Immature natural killer cell (primary cell): ENCODE results near the gene DSG2. TPM values are rescaled to one million over a fixed set of nuclear protein-coding genes. Genes with fewer than 3 reads are reported as not detected.

Source experiments
- DNase-seq, 3 donors: peaks; one replicate each; pipeline ENCODE4 v3.0.0; 2022; ENCODE audit warnings: mixed read lengths in 1 of 3
- H3K27ac Mint-ChIP-seq, 6 donors: one replicate each; pipeline ENCODE4 v1.8.0; 2020; ENCODE audit warnings: mixed read lengths in 6 of 6, mild to moderate bottlenecking in 5 of 6, inconsistent platforms in 4 of 6, moderate library complexity in 3 of 6
- H3K27me3 Mint-ChIP-seq, 3 donors: one replicate each; pipeline ENCODE4 v1.8.0; 2020 to 2021; ENCODE audit warnings: low read depth in 3 of 3, mild to moderate bottlenecking in 3 of 3, mixed read lengths in 3 of 3, moderate library complexity in 3 of 3, inconsistent platforms in 1 of 3
- H3K36me3 Mint-ChIP-seq, 3 donors: one replicate each; pipeline ENCODE4 v1.8.0; 2020; ENCODE audit warnings: mixed read lengths in 3 of 3, inconsistent platforms in 2 of 3, mild to moderate bottlenecking in 2 of 3
- H3K4me1 Mint-ChIP-seq, 2 donors: one replicate each; pipeline ENCODE4 v1.8.0; 2020; ENCODE audit warnings: inconsistent platforms in 2 of 2, mild to moderate bottlenecking in 2 of 2, mixed read lengths in 2 of 2, moderate library complexity in 1 of 2
- H3K4me3 Mint-ChIP-seq, 5 donors: one replicate each; pipeline ENCODE4 v1.8.0; 2020; ENCODE audit warnings: mild to moderate bottlenecking in 5 of 5, mixed read lengths in 5 of 5, inconsistent platforms in 3 of 5, moderate library complexity in 3 of 5
- H3K9me3 Mint-ChIP-seq, 6 donors: one replicate each; pipeline ENCODE4 v1.8.0; 2020; ENCODE audit warnings: mild to moderate bottlenecking in 6 of 6, mixed read lengths in 6 of 6, inconsistent platforms in 4 of 6, moderate library complexity in 3 of 6
- polyA plus RNA-seq, 3 donors: library from polyadenylated mRNA; unstranded; fragments of 300-500 nt; fragmentation: Illumina TruSeq; gene quantifications; one replicate each; pipeline ENCODE4 v1.2.3, GENCODE V29; 2021

The DSG2 gene
- polyA plus RNA-seq, 3 donors from 2014 or later: not detected

GRCh38 chr18:31575515-31576257 is 77.7 kb downstream of the DSG2 start:
- no peaks in the 10 kb centered on the region for H3K36me3 Mint-ChIP-seq
- peaks cover 0 to 6% (median 1%) of the 10 kb centered on the region in 3 donors for H3K27me3 Mint-ChIP-seq
- H3K27ac Mint-ChIP-seq: no peak overlapping the region
- DNase-seq: no peak
- no peaks in the 10 kb centered on the region for H3K9me3 Mint-ChIP-seq
- H3K4me1 Mint-ChIP-seq: no peaks in the 10 kb centered on the region
- H3K4me3 Mint-ChIP-seq: no peak overlapping the region

DNA sequence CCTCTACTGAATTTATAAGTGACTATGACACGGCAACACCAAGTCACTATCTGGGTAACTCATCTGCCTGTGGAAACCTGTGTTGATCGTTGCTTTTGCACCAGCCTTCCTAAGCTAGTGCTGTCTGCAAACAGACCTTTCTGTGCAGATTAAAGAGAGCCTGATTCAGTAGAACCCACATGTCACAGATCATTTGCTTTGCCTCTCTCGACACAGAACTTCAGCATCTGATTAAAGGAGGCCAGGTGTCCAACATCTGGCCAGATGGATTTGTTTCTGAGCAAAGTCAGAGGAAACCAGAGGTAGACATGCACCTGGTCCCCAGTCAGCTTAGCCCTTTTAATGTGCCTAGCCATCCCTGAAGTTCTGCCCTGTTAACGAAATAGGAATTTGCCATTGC is 78.7 kb downstream of the DSG2 start:
- Mint-ChIP-seq H3K4me3 (no peak overlapping the region), H3K9me3 (no peaks in the 10 kb centered on the region), H3K36me3 (no peaks in the 10 kb centered on the region), H3K27me3 (peaks cover 0 to 6% (median 0%) of the 10 kb centered on the region in 3 donors), H3K4me1 (no peaks in the 10 kb centered on the region), H3K27ac (no peak overlapping the region)
- DNase-seq: no peak

DNA sequence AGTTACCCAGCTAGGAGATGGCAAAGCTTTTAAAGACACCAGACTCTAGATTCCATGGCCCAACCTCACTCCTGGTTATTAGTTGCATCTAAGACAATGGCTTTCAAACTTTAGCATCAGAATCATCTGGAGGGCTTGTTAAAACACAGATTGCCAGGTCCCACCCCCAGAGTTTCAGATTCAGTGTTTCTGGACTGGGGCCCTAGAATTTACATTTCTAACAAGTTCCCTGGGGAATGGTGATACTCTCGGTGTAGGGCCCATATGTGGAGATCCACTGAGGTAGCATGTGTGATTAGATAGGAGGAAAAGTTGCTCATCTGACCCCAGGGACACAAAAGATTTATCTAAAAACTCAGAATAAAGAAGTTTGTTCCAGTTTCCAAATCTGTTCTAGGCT is 79.2 kb downstream of the DSG2 start:
- no peaks in the 10 kb centered on the region for H3K36me3 Mint-ChIP-seq
- H3K9me3 Mint-ChIP-seq: no peaks in the 10 kb centered on the region
- H3K27me3 Mint-ChIP-seq: peaks cover 0 to 6% (median 0%) of the 10 kb centered on the region in 3 donors
- DNase-seq: no peak
- H3K27ac Mint-ChIP-seq: no peak overlapping the region
- H3K4me1 Mint-ChIP-seq: no peaks in the 10 kb centered on the region
- H3K4me3 Mint-ChIP-seq: no peak overlapping the region

DNA sequence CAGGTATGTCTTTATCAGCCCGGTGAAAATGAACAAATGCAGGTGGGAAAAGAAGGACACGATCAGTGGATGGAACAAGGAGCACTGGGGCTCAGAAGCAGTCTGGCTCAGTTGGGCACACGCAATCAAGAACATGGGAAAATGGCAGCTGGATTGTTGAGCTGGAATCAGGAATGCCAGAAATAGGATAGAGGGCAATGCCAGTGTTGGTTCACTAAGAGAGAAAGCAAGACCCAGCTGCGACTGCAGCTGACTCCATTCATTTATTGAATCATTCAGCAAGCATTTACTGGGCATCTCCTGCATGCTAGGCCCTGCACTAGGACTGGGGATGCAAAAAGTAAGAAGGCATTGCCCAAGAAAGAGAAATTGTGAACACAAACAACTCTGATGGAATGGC is 80.1 kb downstream of the DSG2 start:
- H3K4me3 Mint-ChIP-seq: no peak overlapping the region
- H3K27me3 Mint-ChIP-seq: peaks cover 0 to 4% (median 0%) of the 10 kb centered on the region in 3 donors
- H3K27ac Mint-ChIP-seq: no peak overlapping the region
- H3K4me1 Mint-ChIP-seq: no peaks in the 10 kb centered on the region
- H3K36me3 Mint-ChIP-seq: no peaks in the 10 kb centered on the region
- no peaks in the 10 kb centered on the region for H3K9me3 Mint-ChIP-seq
- DNase-seq: no peak

DNA sequence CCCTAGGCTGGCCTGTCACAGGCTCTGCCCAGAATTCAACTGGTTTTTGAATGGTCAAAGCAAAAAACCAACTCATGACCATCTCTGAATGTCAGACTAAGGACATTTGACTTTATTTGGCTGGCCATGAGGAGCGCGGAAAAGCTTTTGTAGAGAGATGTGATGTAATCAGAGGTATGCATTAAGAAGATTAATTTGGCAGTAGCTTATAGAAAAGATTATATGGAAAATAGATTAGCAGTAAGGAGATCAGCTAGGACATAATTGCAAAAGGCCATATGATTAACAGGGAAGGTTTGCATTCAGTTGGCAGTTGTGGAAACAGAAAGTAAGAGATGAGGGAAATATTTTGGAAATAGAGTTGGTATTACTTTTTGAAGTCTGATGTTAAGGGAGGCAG is 81.4 kb downstream of the DSG2 start:
- Mint-ChIP-seq H3K4me3 (no peak overlapping the region), H3K27me3 (peaks cover 0 to 4% (median 1%) of the 10 kb centered on the region in 3 donors), H3K4me1 (no peaks in the 10 kb centered on the region), H3K27ac (no peak overlapping the region), H3K9me3 (peaks cover 0 to under 1% (median 0%) of the 10 kb centered on the region in 6 donors), H3K36me3 (no peaks in the 10 kb centered on the region)
- no peak for DNase-seq

GRCh38 chr18:31581498-31582197 is 83.7 kb downstream of the DSG2 start:
- Mint-ChIP-seq H3K27me3 (peaks cover 0 to 1% (median 0%) of the 10 kb centered on the region in 3 donors), H3K27ac (no peak overlapping the region), H3K9me3 (peaks cover 0 to 1% (median 0%) of the 10 kb centered on the region in 6 donors), H3K36me3 (no peaks in the 10 kb centered on the region), H3K4me1 (no peaks in the 10 kb centered on the region), H3K4me3 (no peak overlapping the region)
- no peak for DNase-seq

DNA sequence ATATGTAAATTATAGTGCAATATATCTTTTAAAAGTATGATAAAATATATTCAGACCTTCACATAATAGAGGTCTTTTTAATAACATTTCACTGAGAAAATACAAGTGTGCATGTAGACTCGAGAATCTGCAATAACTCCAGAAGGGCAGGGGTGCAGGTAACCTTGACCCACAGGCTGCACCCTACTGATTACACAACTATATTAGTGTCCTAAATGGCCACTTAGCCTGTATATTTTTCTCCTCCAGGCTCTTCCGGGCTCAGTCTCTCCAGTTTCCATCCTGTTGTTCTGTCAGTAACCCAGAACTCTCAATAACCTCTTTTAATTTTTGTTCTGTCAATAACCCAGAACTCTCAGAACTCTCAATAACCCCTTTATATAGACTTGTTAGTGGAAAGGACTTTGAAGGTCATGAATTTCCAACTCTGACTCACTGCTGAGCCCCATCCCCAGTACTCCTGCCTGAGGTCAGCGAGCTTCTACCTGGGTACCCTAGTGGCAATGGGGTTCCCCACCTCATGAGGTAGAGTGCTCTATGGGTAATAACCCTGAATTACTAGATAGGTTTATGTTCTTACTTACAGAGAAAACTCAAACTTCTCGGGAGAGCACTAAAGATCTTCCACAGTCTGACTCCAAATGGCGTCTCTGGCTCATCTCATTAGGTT is 85.3 kb downstream of the DSG2 start:
- peaks cover 0 to 1% (median 0%) of the 10 kb centered on the region in 6 donors for H3K9me3 Mint-ChIP-seq
- no peaks in the 10 kb centered on the region for H3K4me1 Mint-ChIP-seq

DNA sequence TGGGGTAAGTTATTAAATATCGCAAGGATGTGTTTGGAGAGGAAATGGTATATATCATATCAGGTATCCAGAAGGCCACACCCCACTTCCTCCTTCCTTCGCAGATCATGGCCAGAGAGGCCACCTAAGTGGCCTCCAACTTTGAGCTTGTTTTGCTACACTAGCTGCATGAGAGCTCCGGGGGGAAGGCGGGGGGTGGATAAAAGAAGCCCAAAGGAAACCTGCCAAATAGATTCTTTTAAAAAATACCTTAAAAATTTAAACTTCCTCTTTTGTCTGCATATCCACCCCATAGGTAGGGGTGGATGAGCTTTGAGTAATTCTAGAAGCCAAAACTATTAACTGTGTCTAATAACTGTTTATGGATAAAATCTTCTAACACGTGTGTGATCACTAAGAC is 88.0 kb downstream of the DSG2 start:
- H3K4me3 Mint-ChIP-seq: no peak overlapping the region
- peaks cover 0 to 2% (median 1%) of the 10 kb centered on the region in 3 donors for H3K27me3 Mint-ChIP-seq
- H3K36me3 Mint-ChIP-seq: peaks cover 0 to 4% (median 0%) of the 10 kb centered on the region in 3 donors
- H3K9me3 Mint-ChIP-seq: peaks cover 0 to 1% (median 0%) of the 10 kb centered on the region in 6 donors
- no peaks in the 10 kb centered on the region for H3K4me1 Mint-ChIP-seq
- no peak overlapping the region for H3K27ac Mint-ChIP-seq
- DNase-seq: no peak

More for the DNA sequence above, 85.3 kb downstream of the DSG2 start:
- peaks cover 0 to 2% (median 0%) of the 10 kb centered on the region in 3 donors for H3K36me3 Mint-ChIP-seq
- H3K27me3 Mint-ChIP-seq: peaks cover 0 to 1% (median 0%) of the 10 kb centered on the region in 3 donors
- H3K27ac Mint-ChIP-seq: no peak overlapping the region
- H3K4me3 Mint-ChIP-seq: no peak overlapping the region
- DNase-seq: no peak

DNA sequence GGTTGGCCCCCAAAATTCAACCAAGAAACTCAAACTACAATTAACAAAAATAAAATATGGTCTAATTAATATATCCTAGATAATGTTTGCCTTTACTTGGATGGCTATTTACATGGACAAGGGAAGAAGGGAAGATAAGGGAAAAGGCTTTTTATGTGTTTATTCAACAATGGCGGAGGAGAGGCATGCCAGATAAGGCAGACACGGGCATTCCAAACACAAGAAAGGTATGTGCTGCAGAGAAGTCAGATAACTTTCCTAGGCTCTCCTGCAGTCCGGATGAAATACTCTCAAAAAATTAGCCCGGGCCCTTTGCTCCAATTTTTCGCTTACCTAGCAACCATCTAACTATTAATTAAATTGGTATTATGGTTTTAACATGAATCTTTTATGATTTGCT is 88.6 kb downstream of the DSG2 start:
- H3K4me1 Mint-ChIP-seq: no peaks in the 10 kb centered on the region
- peaks cover 0 to 1% (median 0%) of the 10 kb centered on the region in 6 donors for H3K9me3 Mint-ChIP-seq
- H3K27ac Mint-ChIP-seq: no peak overlapping the region
- H3K36me3 Mint-ChIP-seq: peaks cover 0 to 4% (median 0%) of the 10 kb centered on the region in 3 donors
- DNase-seq: no peak
- peaks cover 0 to 2% (median 1%) of the 10 kb centered on the region in 3 donors for H3K27me3 Mint-ChIP-seq
- no peak overlapping the region for H3K4me3 Mint-ChIP-seq

- Mint-ChIP-seq H3K4me3 (no peak overlapping the region), H3K27ac (no peak overlapping the region), H3K9me3 (peaks cover 0 to 1% (median 0%) of the 10 kb centered on the region in 6 donors), H3K4me1 (no peaks in the 10 kb centered on the region), H3K27me3 (peaks cover 0 to 2% (median 1%) of the 10 kb centered on the region in 3 donors), H3K36me3 (peaks cover 0 to 4% (median 0%) of the 10 kb centered on the region in 3 donors)
- DNase-seq: no peak
Measured at GRCh38 chr18:31587529-31587928, 89.6 kb downstream of the DSG2 start.

DNA sequence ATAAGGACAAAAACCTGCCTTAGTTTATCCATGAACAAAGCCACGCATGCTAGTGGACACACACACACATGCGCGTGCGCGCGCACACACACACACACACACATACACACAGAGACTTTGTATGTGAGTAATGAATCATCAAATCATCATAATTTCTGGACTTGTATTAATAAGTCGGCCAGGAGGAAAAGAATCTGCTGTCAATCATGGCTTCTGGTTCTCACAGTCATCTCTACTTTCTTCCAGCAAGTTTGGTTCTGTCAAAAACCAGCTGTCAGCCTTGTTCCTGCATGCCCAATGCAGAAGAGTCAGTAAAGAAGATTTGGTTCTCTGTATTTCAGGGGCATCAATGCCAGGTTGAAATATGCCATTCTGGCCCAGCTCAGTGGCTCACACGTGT is 92.6 kb downstream of the DSG2 start:
- Mint-ChIP-seq H3K4me1 (no peaks in the 10 kb centered on the region), H3K36me3 (peaks cover 0 to 4% (median 0%) of the 10 kb centered on the region in 3 donors), H3K4me3 (no peak overlapping the region), H3K9me3 (no peaks in the 10 kb centered on the region), H3K27me3 (peaks cover 0 to 12% (median 3%) of the 10 kb centered on the region in 3 donors), H3K27ac (no peak overlapping the region)
- DNase-seq: no peak

- no peak for DNase-seq
- Mint-ChIP-seq H3K9me3 (no peaks in the 10 kb centered on the region), H3K4me3 (no peak overlapping the region), H3K4me1 (no peaks in the 10 kb centered on the region), H3K27me3 (peaks cover 0 to 12% (median 4%) of the 10 kb centered on the region in 3 donors), H3K27ac (no peak overlapping the region), H3K36me3 (peaks cover 0 to 4% (median 0%) of the 10 kb centered on the region in 3 donors)
Measured at GRCh38 chr18:31591113-31591512, 93.1 kb downstream of the DSG2 start.

- H3K9me3 Mint-ChIP-seq: no peaks in the 10 kb centered on the region
- no peak within 1 kb of the TSS for H3K27ac Mint-ChIP-seq
- H3K36me3 Mint-ChIP-seq: peaks cover 0 to 4% (median 0%) of the 10 kb centered on the region in 3 donors
- H3K27me3 Mint-ChIP-seq: peaks cover 0 to 12% (median 6%) of the 10 kb centered on the region in 3 donors
- H3K4me1 Mint-ChIP-seq: no peaks in the 10 kb centered on the region
- DNase-seq: no peak
- no peak within 1 kb of the TSS for H3K4me3 Mint-ChIP-seq
Measured at GRCh38 chr18:31591628-31592027, 93.7 kb downstream of the DSG2 start, which contains the start of gene TTR. Gene TTR (plus strand): TSS chr18:31591877. CDS start chr18:31591903, 26 bp downstream.
